OCI-LY3 (cell line): Measurements from ENCODE around the gene FAM216A.

Experiments used
- H2AFZ ChIP-seq: fragments of 200-600, 300-600 bp; shearing (Covaris generic); 2 replicates; pipeline ENCODE4 v1.6.0; 2014; ENCODE audit warnings: antibody characterized with exemption, low read depth, low read length
- H3K27ac ChIP-seq: fragments of 200-600, 300-600 bp; sonication (generic); 2 replicates; pipeline ENCODE4 v1.5.1; 2014; ENCODE audit warnings: mild to moderate bottlenecking, low read length, moderate library complexity, mixed read lengths
- H3K27me3 ChIP-seq: fragments of 200-600, 300-600 bp; sonication (generic); 2 replicates; pipeline ENCODE4 v1.6.1; 2014; ENCODE audit warnings: low read depth, low read length, mixed read lengths
- H3K36me3 ChIP-seq: fragments of 200-600, 300-600 bp; sonication (generic); replicated peaks from 2 replicates; pipeline ENCODE3; 2014; ENCODE audit warnings: low read depth, low read length, mixed read lengths
- H3K4me1 ChIP-seq: fragments of 300-600, 200-600 bp; sonication (generic); 2 replicates; pipeline ENCODE4 v1.6.1; 2014; ENCODE audit warnings: low read length, mixed read lengths
- H3K4me2 ChIP-seq: fragments of 200-600, 300-600 bp; sonication (generic); 2 replicates; pipeline ENCODE4 v1.6.1; 2014; ENCODE audit warnings: low read length, mixed read lengths
- H3K4me3 ChIP-seq: fragments of 300-600, 200-600 bp; sonication (generic); 2 replicates; pipeline ENCODE4 v1.5.1; 2014; ENCODE audit warnings: antibody characterized with exemption, mild to moderate bottlenecking, low read length, moderate library complexity
- H3K79me2 ChIP-seq: fragments of 300-600, 200-600 bp; shearing (Covaris generic); 2 replicates; pipeline ENCODE4 v1.6.1; 2014; ENCODE audit warnings: mild to moderate bottlenecking, low read length, mixed read lengths
- H3K9ac ChIP-seq: fragments of 300-600, 200-600 bp; shearing (Covaris generic); 2 replicates; pipeline ENCODE4 v1.6.0; 2014; ENCODE audit warnings: mild to moderate bottlenecking, low read length, moderate library complexity
- H3K9me3 ChIP-seq: fragments of 200-600, 300-600 bp; shearing (Covaris generic); 2 replicates; pipeline ENCODE4 v1.6.1; 2014; ENCODE audit warnings: low read length, mixed read lengths; ENCODE audit not compliant: insufficient read depth
- H4K20me1 ChIP-seq: fragments of 200-600, 300-600 bp; sonication (generic); 2 replicates; pipeline ENCODE4 v1.6.1; 2016; ENCODE audit warnings: low read length, mixed read lengths; ENCODE audit not compliant: insufficient read depth
- CTCF ChIP-seq: fragments of 200-600, 300-600 bp; sonication (generic); IDR thresholded peaks from 2 replicates; pipeline ENCODE4 v1.5.1; 2014; ENCODE audit warnings: antibody characterized with exemption, low read length, low read depth
- EZH2phosphoT487 ChIP-seq: fragments of 200-600 bp; shearing (Covaris generic); IDR thresholded peaks from 2 replicates; pipeline ENCODE4 v1.6.1; 2018; ENCODE audit warnings: antibody characterized with exemption, mixed run types, low read depth

The FAM216A gene

GRCh38 chr12:110505332-110505731 lies 36.7 kb downstream of the FAM216A start:
- no peak for TF ChIP-seq CTCF
- TF ChIP-seq EZH2phosphoT487: no peak
- no peaks in the 10 kb centered on the region for H3K36me3 ChIP-seq
- H2AFZ ChIP-seq: no peak overlapping the region
- no peaks in the 10 kb centered on the region for H3K27me3 ChIP-seq
- H4K20me1 ChIP-seq: no peaks in the 10 kb centered on the region
- peaks cover 15% of the 10 kb centered on the region for H3K79me2 ChIP-seq
- no peak overlapping the region for H3K9ac ChIP-seq
- H3K4me3 ChIP-seq: no peak overlapping the region
- H3K27ac ChIP-seq: no peak overlapping the region
- H3K4me1 ChIP-seq: peaks cover 18% of the 10 kb centered on the region
- no peak overlapping the region for H3K4me2 ChIP-seq
- no peaks in the 10 kb centered on the region for H3K9me3 ChIP-seq

- no peaks in the 10 kb centered on the region for H3K9me3 ChIP-seq
- H4K20me1 ChIP-seq: no peaks in the 10 kb centered on the region
- H3K27me3 ChIP-seq: no peaks in the 10 kb centered on the region
- H3K9ac ChIP-seq: no peak overlapping the region
- H3K4me2 ChIP-seq: no peak overlapping the region; the same call in 1 of the 2 replicates
- no peaks in the 10 kb centered on the region for H3K36me3 ChIP-seq
- H3K4me3 ChIP-seq: no peak overlapping the region
- H3K27ac ChIP-seq: no peak overlapping the region
- no peak overlapping the region for H2AFZ ChIP-seq
- no peaks in the 10 kb centered on the region for H3K79me2 ChIP-seq
- TF ChIP-seq CTCF: no peak
- TF ChIP-seq EZH2phosphoT487: no peak
- H3K4me1 ChIP-seq: peaks cover 4% of the 10 kb centered on the region; the same call in 1 of the 2 replicates
These were observed 39.5 kb downstream of the FAM216A start for GRCh38 chr12:110508071-110508586.

GRCh38 chr12:110513842-110514241 lies 45.2 kb downstream of the FAM216A start:
- Histone ChIP-seq H3K9me3 (no peaks in the 10 kb centered on the region), H3K79me2 (no peaks in the 10 kb centered on the region), H3K4me1 (0 out of 2 replicates have a peak, but pooled peaks cover 3% of the 10 kb centered on the region), H3K36me3 (no peaks in the 10 kb centered on the region), H2AFZ (no peak overlapping the region), H3K4me2 (no peak overlapping the region), H3K27ac (no peak overlapping the region), H3K27me3 (no peaks in the 10 kb centered on the region), H3K9ac (no peak overlapping the region), H4K20me1 (no peaks in the 10 kb centered on the region), H3K4me3 (no peak overlapping the region)
- no peak for TF ChIP-seq CTCF

DNA sequence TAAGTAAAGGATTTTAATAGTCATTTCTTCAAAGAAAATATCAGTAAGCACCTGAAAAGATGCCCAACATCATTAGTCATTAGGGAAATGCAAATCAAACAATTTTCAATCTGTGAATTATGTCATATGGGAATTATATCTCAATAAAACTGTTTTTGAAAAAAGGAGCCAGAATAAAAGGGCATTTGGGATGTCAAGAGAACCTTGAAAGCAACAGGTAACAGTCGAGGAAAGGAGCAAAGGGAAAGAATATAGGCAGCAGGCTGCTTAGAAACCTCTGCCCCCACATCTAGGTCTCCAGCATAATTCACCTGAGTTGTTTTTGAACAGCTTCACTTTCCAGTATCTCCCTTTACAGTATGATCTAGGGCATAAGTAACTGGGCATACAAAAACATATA lies 45.7 kb downstream of the FAM216A start:
- H3K4me1 ChIP-seq: 0 out of 2 replicates have a peak, but pooled peaks cover 3% of the 10 kb centered on the region
- H3K4me2 ChIP-seq: no peak overlapping the region
- no peak overlapping the region for H3K4me3 ChIP-seq
- H4K20me1 ChIP-seq: no peaks in the 10 kb centered on the region
- no peak overlapping the region for H2AFZ ChIP-seq
- H3K9me3 ChIP-seq: no peaks in the 10 kb centered on the region
- H3K27ac ChIP-seq: no peak overlapping the region
- TF ChIP-seq CTCF (no peak), EZH2phosphoT487 (no peak)
- H3K27me3 ChIP-seq: no peaks in the 10 kb centered on the region
- H3K36me3 ChIP-seq: no peaks in the 10 kb centered on the region
- no peak overlapping the region for H3K9ac ChIP-seq
- H3K79me2 ChIP-seq: no peaks in the 10 kb centered on the region
